Daoy (cell line): ENCODE measurements around the gene FXYD5. TPM values are rescaled to one million over a fixed set of nuclear protein-coding genes. Genes with fewer than 3 reads are reported as not detected.

Source experiments
- DNase-seq: peaks from one replicate; pipeline ENCODE4 v3.0.0-alpha.2; 2015; ENCODE audit warnings: low read depth
- total RNA-seq: library from RNA; depleted of rRNA; stranded (reverse); fragments of >200 nt; shearing (Covaris generic); gene quantifications from 2 replicates; pipeline ENCODE4 v1.2.3, GENCODE V29; 2014; rRNA removed

FXYD5 gene
- 52.2 and 62.1 TPM in 2 replicates for total RNA-seq

- peak; percentile 86 for DNase-seq
Measured at GRCh38 chr19:35154525-35155406, at the start of gene FXYD5. Gene FXYD5 (plus strand): TSS chr19:35154735. CDS start chr19:35155551, 816 bp downstream.

- DNase-seq = no peak
Measured at GRCh38 chr19:35105047-35105410, 49.5 kb upstream of the FXYD5 start.

GRCh38 chr19:35105411-35106290 is 48.9 kb upstream of the FXYD5 start:
- no peak for DNase-seq

GRCh38 chr19:35106291-35106583 is 48.3 kb upstream of the FXYD5 start:
- DNase-seq = no peak

GRCh38 chr19:35106898-35107541 is 47.5 kb upstream of the FXYD5 start:
- no peak for DNase-seq

- peak; percentile 36 for DNase-seq
Measured at GRCh38 chr19:35107545-35107944, 47.0 kb upstream of the FXYD5 start.

GRCh38 chr19:35108730-35109129 is 45.8 kb upstream of the FXYD5 start:
- no peak for DNase-seq

GRCh38 chr19:35109395-35110112 is 45.0 kb upstream of the FXYD5 start:
- DNase-seq = peak; percentile 50

GRCh38 chr19:35110974-35111373 is 43.6 kb upstream of the FXYD5 start:
- no peak for DNase-seq

GRCh38 chr19:35112995-35113688 is 41.4 kb upstream of the FXYD5 start:
- DNase-seq = no peak

GRCh38 chr19:35114353-35115176 is 40.0 kb upstream of the FXYD5 start:
- peak; percentile 63 for DNase-seq

- no peak for DNase-seq
Measured at GRCh38 chr19:35115177-35115951, 39.2 kb upstream of the FXYD5 start, which contains the start of gene FXYD3. Gene FXYD3 (plus strand): TSS chr19:35115823. CDS start chr19:35119377, 3,554 bp downstream.

GRCh38 chr19:35116072-35116801 is 38.3 kb upstream of the FXYD5 start:
- no peak for DNase-seq

- DNase-seq = no peak
Measured at GRCh38 chr19:35117116-35117515, 37.4 kb upstream of the FXYD5 start.

GRCh38 chr19:35117799-35118198 is 36.7 kb upstream of the FXYD5 start:
- DNase-seq = no peak

GRCh38 chr19:35118268-35119020 is 36.1 kb upstream of the FXYD5 start:
- DNase-seq = no peak

GRCh38 chr19:35119091-35119490 is 35.4 kb upstream of the FXYD5 start:
- no peak for DNase-seq
